CD4-positive, alpha-beta T cell treated with Interleukin-6 at 100 ng/mL for 8 hours (primary cell): ENCODE data around the gene ADK.
A peak's percentile ranks its signal among the peaks of the same experiment; 100 is the strongest.
"Not testable (repeated sequence)": the region's sequence is repeated elsewhere in the genome, so short reads cannot be mapped to it uniquely, and the experiment has no call there.

ENCODE experiments used
- DNase-seq: peaks from one replicate; pipeline ENCODE4 v3.0.0-alpha.2; 2020; ENCODE audit warnings: mixed read lengths, low spot score

Gene ADK

DNA sequence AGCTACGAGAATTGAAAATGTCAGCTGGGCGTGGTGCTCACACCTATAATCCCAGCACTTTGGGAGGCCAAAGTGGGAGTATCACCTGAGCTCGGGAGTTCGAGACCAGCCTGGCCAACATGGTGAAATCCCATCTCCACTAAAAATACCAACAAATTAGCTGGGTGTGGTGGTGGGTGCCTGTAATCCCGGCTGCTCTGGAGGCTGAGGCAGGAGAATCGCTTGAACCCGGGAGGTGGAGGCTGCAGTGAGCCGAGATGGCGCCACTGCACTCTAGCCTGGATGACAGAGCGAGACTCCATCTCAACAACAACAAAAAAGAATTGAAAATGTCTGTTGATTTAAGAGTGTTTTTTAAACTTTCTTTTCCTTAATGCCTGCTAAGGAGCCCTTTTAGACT is 4.0 kb upstream of the ADK start:
- not testable (repeated sequence) for DNase-seq

DNA sequence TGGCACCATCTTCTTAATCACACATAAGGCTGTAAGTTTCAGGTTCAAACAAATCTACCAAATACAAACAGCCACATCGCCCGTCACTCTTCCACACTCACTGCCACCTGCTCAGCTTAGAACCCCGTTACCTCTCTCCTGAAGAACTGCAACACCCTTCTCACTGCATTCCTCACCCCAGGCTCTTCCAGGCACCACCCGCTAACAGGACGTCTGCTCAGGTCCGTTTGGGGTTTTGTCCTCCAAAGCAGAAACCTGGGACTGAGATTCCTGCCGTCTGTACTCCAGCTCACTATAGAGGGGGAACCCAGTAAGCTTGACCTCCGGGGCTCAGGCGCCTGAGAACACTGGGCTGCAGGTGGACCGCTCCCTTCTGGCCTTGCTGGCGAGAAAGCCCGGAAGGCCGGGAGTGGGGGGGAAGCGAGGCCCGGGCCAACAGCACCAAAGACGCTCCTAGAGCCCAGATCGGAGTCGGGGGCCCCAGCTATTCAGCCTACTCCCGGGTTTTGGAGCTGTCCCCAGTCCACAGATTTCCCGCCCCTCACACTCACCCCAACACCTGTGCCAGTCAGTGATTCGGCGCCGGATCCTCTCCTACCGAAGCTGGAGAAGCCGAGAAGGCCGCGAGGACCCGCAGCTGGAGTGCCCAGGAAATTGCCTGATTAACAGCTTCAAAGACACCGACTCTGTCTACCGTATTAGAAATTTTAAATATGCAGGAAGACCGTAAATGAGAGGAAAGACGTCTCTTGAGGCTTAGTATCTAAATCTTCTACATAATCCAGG is 624 bp upstream of the ADK start, which contains the start of gene AP3M1:
Gene AP3M1 (minus strand): TSS at position 625 of the 786 bp plus-strand sequence. CDS start 12,449 bp downstream, outside the sequence.
- DNase-seq: no peak

- no peak for DNase-seq
Measured at GRCh38 chr10:74151879-74152722, 1.1 kb downstream of the ADK start.

DNA sequence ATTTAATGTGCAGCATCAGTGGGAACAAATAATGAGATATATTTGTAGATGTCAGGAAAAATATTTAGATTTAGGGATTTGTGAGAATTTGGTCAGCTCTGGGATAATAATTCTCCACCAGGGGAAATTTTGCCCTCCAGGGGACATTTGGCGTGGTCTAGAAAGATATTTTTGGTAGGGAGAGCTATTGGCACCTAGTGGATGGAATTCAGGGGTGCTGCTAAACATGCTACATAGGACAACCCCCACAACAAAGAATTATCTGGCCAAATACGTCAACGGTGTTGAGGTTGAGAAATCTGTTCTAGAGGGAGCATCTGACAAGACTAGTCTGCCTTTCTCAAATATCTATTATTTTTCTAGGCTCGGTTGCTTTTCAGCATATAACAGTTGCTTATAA is 2.1 kb downstream of the ADK start:
- DNase-seq: no peak

DNA sequence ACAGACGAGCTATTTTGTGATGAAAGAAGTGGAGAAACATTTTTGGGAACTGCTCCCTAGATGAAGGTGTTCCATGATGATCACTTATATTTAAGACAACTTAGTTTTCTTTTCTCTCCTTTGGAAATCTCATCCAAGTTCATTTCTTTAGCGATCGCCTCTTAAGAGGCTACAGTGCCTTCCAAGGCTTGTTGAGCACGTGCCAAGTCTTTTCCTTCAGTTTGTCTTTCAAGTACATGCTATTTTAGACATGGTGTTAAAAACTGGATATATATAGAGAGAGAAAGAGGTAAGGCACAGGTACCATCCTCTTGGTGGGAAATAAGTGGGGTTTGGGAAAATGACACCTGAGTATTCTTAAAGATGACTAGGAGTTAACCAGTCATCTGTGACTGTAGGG is 2.7 kb downstream of the ADK start:
- no peak for DNase-seq

- no peak for DNase-seq
Measured at GRCh38 chr10:74156919-74157289, 5.9 kb downstream of the ADK start.

GRCh38 chr10:74160013-74160412 is 9.0 kb downstream of the ADK start:
- DNase-seq: no peak

DNA sequence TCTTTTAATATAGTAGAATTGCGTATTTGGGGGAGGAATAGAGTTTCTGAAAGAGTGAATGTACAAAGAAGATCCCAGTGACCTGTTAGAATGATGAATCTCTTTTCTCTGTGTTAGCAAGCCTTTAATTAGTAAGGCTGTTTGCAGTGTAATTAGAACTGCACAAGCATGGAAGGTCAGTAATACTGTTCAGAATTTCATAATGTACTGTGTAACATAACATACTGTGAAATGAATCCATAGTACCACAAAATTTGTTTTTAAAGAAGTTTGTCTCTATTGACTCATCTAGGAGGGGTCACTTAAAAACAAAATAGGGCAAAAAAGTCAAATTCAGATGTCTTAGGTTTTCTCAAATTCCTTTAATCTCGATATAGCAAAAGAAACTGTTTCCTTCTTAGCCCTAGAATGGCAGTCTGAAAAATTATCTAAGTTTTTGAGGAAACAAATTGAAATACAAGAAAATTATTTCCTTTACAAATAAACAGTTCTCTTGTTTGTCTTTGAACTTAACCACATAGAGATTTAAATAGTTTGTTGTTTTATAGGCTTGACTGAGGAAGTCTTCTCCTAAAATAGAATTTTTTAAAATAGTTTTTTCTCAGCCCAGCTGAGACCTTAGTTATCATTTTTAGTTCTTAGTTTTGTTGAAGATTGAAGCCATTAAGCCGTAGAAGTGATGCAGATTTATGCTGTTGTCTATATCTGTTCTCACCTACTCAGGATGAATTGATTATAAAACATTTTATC is 12.5 kb downstream of the ADK start:
- no peak for DNase-seq

DNA sequence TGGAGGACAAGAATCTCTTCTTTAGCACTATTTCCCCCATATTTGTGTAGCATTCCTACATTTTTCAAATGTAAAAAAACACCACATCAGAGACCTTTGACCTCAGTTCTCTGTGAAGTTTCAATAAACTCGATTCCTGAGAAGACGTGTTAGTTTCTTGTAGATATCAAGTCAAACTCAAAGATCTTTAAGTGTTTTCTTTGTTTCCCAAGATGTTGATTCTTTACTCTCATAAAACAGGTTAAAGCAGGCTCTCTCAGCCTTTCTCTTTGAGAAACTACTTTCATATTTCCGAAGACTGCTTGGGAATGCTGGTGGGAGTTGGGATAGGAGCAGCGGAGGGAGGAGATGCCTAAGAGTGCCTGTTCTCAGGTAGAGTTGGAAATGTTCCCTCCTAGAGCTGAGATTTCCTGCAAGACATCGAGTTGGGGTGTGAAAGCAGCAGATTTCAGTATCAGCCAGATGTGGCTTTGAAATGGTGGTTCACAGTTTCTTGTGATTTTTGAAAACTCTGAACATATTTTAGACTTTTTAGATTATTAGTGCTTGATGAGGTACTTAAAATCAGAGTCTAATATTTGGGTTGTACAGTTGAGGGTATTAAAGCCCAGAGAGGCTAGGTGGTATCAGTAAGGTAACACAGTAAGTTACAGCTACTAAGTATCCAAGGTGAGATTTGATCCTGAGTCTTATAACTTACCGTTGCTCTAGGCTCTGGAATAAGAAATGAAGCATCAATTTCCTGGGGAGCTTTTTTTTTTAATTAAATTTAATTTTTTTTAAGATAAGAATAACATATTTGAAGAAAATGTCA is 13.9 kb downstream of the ADK start:
- no peak for DNase-seq

- no peak for DNase-seq
Measured at GRCh38 chr10:74165530-74165901, 14.5 kb downstream of the ADK start.

DNA sequence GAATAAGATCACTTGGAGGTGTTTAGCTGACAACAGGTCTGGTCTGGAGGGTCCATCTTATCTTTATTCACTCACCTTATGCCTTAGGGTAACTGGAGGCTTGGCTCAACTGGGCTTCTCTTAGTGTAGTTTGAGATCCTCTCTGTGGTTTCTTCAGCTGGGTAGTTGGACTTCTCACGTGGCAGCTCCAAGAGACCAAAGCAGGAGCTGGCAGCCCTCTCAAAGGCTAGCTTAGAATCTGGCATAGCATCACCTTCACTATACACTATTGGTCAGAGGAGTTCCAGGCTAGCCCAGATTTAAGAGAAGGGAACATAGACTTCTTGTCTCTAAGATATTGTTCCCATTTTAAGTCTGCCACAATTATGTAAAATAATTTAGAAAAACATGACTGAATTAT is 16.4 kb downstream of the ADK start:
- no peak for DNase-seq

DNA sequence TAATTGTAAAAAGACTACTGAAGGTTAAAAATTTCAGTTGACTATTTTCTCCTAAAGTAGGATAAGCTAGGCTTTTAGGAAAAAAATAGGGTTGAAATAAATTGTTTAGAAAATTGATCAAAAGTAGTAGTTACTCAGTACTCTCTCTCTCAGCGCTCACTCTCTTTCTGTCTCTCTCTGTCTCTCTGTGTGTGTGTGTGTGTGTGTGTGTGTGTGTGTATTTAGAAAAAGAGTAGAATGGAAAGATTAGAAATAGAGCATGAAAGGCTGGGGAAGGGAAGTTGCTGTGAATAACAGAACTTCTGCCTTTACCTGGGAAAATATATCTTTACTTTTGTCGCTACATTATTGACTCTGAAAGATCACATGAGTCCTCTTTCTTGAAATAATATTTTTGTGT is 20.6 kb downstream of the ADK start:
- DNase-seq: no peak

DNA sequence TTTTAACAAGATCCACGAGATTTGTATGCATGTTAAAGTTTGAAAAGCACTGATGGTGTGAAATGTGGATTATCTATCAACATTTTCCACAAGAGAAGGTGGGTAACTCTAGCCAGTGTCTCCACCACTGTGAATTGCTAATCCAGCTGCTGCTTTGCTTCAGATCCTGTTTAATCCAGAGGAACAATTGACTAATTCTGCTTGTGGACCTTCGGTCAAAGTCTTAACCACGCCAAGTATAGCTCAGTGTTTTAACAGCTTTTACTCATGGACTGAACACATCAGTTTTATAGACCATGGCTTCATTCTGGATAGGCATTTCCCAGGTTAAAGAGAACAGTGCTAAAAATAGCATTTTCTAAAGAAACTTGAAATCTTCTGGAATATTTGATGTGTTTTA is 23.5 kb downstream of the ADK start:
- no peak for DNase-seq

GRCh38 chr10:74175510-74176379 is 24.7 kb downstream of the ADK start:
- no peak for DNase-seq

DNA sequence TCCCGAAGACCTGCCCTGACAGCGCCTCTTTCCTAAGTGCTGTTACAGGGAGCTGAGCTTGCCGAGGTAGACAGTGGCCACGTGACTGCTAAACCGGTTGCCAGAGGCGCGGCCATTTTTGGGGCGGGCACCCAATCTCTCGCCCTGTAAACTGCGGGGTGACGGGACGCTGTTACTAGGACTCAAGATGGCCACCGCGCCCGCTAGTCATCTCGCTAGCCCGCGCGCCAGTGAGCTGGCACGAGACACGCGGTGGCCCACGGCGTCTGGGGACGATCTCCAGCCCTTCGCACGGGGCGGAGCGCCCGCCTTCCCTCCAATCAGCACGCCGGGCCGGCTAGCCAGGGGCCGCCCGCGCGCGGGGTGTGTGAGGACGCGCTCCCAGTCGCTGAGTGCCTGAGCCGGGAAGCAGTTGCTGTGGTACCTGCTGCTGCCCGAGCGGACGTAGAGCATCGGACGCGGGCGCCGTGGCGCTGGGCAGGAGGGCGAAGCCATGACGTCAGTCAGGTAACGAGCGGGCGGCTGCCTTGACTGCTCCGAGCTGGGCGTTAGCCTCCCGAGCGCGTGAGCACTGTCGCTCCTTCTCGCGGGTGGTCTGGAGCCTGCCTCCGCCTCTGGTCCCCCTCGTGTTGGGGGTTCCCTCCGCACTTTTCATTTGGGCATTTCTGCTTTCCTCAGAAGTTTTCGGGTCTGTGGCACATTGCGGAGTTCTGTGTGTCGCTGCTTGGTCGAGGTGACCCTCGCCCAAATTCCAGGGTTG is 25.5 kb downstream of the ADK start:
- DNase-seq: peak; percentile 95

GRCh38 chr10:74177140-74177677 is 26.2 kb downstream of the ADK start:
- DNase-seq: no peak

- no peak for DNase-seq
Measured at GRCh38 chr10:74178042-74178791, 27.2 kb downstream of the ADK start.

DNA sequence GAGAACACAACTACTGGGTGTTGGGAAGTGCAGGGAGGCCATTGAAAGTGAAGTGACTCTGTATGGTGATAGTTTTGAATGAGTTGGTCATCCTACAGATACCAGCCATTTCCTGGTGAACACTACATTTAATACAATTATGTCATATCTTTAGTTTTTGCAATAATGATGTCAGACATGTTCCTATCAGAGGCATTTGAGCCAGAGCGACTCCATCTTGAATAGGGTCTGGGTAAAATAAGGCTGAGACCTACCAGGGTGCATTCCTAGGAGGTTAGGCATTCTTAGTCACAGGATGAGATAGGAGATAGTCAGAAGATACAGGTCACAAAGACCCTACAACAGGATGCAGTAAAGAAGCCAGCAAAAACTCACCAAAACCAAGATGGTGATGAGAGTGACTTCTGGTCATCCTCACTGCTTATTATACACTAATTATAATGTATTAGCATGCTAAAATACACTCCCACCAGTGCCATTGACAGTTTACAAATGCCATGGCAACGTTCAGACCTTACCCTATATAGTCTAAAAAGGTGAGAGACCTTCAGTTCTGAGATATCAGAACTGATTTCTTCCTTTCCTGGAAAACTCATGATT is 28.2 kb downstream of the ADK start:
- no peak for DNase-seq

DNA sequence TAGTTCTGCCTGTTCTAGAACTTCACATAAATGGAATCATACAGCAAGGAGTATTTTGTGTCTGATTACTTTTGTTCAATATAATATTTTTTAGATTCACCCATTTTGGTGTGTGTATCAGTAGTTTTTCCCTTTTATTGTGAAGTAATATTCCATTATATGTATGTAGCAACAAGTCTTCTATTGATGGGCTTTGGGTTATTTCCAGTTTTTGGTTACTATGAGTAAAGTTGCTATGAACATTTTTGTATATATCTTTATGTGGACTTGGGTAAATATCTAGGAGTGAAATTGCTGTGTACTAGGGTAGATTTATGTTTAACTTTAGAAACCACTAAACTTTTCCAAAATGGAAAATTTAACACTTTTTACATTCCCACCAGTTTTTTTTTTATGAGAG is 35.7 kb downstream of the ADK start:
- DNase-seq: no peak
